Measurements from ENCODE around the gene RPGRIP1L. TPM values are rescaled to one million over a fixed set of nuclear protein-coding genes. Genes with fewer than 3 reads are reported as not detected.

Gene RPGRIP1L
- total and polyA plus RNA-seq, 4 experiments from 2014 or later, result 1.3 to 4.3 (median 3.9) TPM

GRCh38 chr16:53664724-53665345 is 38.8 kb downstream of the RPGRIP1L start:
- POLR2A ChIA-PET (ENCODE audit: partially characterized antibody), result no interaction called here
- no peak for DNase-seq

GRCh38 chr16:53662072-53662471 is 41.6 kb downstream of the RPGRIP1L start:
- Mint-ChIP-seq H3K27ac (no peak overlapping the region), H3K36me3 (peaks cover 2 to 11% of the 10 kb centered on the region in 2 donors), H3K4me1 (peaks cover 0 to 7% (median 3%) of the 10 kb centered on the region in 4 donors), H3K9me3 (no peaks in the 10 kb centered on the region), H3K4me3 (no peak overlapping the region), H3K27me3 (no peaks in the 10 kb centered on the region)
- ChIA-PET POLR2A (ENCODE audit: partially characterized antibody) (no interaction called here), CTCF (ENCODE audit: partially characterized antibody) (no interaction called here)
- no peak for DNase-seq
- Histone ChIP-seq H3K4me3 (ENCODE audit: low read length in 2 of 2) (no peak overlapping the region), H3K4me1 (ENCODE audit: insufficient read depth, low read length) (no peaks in the 10 kb centered on the region), H3K27me3 (ENCODE audit: insufficient read depth, low read length) (no peaks in the 10 kb centered on the region), H3K27ac (ENCODE audit: low read depth, low read length) (no peak overlapping the region), H3K9me3 (ENCODE audit: control insufficient read depth in 1 of 2, low read length in 2 of 2) (no peaks in the 10 kb centered on the region), H3K36me3 (ENCODE audit: insufficient read depth, low read length) (no peaks in the 10 kb centered on the region)
- intact Hi-C loops (cut with micrococcal nuclease), result no loop called here

More at GRCh38 chr16:53664724-53665345, 38.8 kb downstream of the RPGRIP1L start:
- CTCF ChIA-PET (ENCODE audit: partially characterized antibody), result no interaction called here
- intact Hi-C loops (cut with micrococcal nuclease), result no loop called here
- Mint-ChIP-seq H3K27me3 (no peaks in the 10 kb centered on the region), H3K9me3 (no peaks in the 10 kb centered on the region), H3K27ac (no peak overlapping the region), H3K36me3 (peaks cover 0 to 7% of the 10 kb centered on the region in 2 donors), H3K4me1 (peaks cover 0 to 7% (median 3%) of the 10 kb centered on the region in 4 donors), H3K4me3 (no peak overlapping the region)
- no peaks in the 10 kb centered on the region for H3K27me3 ChIP-seq (ENCODE audit: insufficient read depth, low read length)
- H3K4me1 ChIP-seq (ENCODE audit: insufficient read depth, low read length), result no peaks in the 10 kb centered on the region
- no peaks in the 10 kb centered on the region for H3K36me3 ChIP-seq (ENCODE audit: insufficient read depth, low read length)
- H3K4me3 ChIP-seq (ENCODE audit: low read length in 2 of 2), result no peak overlapping the region
- H3K9me3 ChIP-seq (ENCODE audit: control insufficient read depth in 1 of 2, low read length in 2 of 2), result no peaks in the 10 kb centered on the region
- no peak overlapping the region for H3K27ac ChIP-seq (ENCODE audit: low read depth, low read length)

- Mint-ChIP-seq H3K4me1 (no peaks in the 10 kb centered on the region), H3K36me3 (peaks cover 9 to 30% of the 10 kb centered on the region in 2 donors), H3K27ac (no peak overlapping the region), H3K9me3 (no peaks in the 10 kb centered on the region), H3K27me3 (no peaks in the 10 kb centered on the region), H3K4me3 (no peak overlapping the region)
- CTCF ChIA-PET (ENCODE audit: partially characterized antibody), result interaction anchor here (1.3 kb wide), 1 partner anchor 105 kb away, joined by 3 read pairs; no protein-coding TSS in a partner anchor
- Histone ChIP-seq H3K27ac (ENCODE audit: low read depth, low read length) (no peak overlapping the region), H3K9me3 (ENCODE audit: control insufficient read depth in 1 of 2, low read length in 2 of 2) (no peaks in the 10 kb centered on the region), H3K4me3 (ENCODE audit: low read length in 2 of 2) (no peak overlapping the region), H3K27me3 (ENCODE audit: insufficient read depth, low read length) (no peaks in the 10 kb centered on the region), H3K4me1 (ENCODE audit: insufficient read depth, low read length) (no peaks in the 10 kb centered on the region), H3K36me3 (ENCODE audit: insufficient read depth, low read length) (no peaks in the 10 kb centered on the region)
- POLR2A ChIA-PET (ENCODE audit: partially characterized antibody), result no interaction called here
- DNase-seq, result no peak
- intact Hi-C loops (cut with micrococcal nuclease), result no loop called here
Measured at GRCh38 chr16:53654946-53655345, 48.7 kb downstream of the RPGRIP1L start.

- intact Hi-C loops (cut with micrococcal nuclease), result no loop called here
- H3K9me3 Mint-ChIP-seq, result peaks cover 0 to 2% (median 0%) of the 10 kb centered on the region in 8 donors
- H3K9me3 ChIP-seq (ENCODE audit: control insufficient read depth in 1 of 2, low read length in 2 of 2), result no peaks in the 10 kb centered on the region
- H3K4me3 Mint-ChIP-seq, result no peak overlapping the region
- ChIA-PET POLR2A (ENCODE audit: partially characterized antibody) (no interaction called here), CTCF (ENCODE audit: partially characterized antibody) (no interaction called here)
- H3K27me3 ChIP-seq (ENCODE audit: insufficient read depth, low read length), result no peaks in the 10 kb centered on the region
- H3K27ac ChIP-seq (ENCODE audit: low read depth, low read length), result no peak overlapping the region
- no peaks in the 10 kb centered on the region for H3K4me1 Mint-ChIP-seq
- no peaks in the 10 kb centered on the region for H3K27me3 Mint-ChIP-seq
- H3K27ac Mint-ChIP-seq, result peak overlapping the region in 1 of 7 donors; percentile 72
- DNase-seq, result no peak
- H3K36me3 ChIP-seq (ENCODE audit: insufficient read depth, low read length), result no peaks in the 10 kb centered on the region
- H3K36me3 Mint-ChIP-seq, result peaks cover 18 to 38% of the 10 kb centered on the region in 2 donors
- no peak overlapping the region for H3K4me3 ChIP-seq (ENCODE audit: low read length in 2 of 2)
- no peaks in the 10 kb centered on the region for H3K4me1 ChIP-seq (ENCODE audit: insufficient read depth, low read length)
Measured at GRCh38 chr16:53651357-53651756, 52.3 kb downstream of the RPGRIP1L start.

- H3K36me3 ChIP-seq (ENCODE audit: insufficient read depth, low read length), result no peaks in the 10 kb centered on the region
- H3K27me3 ChIP-seq (ENCODE audit: insufficient read depth, low read length), result no peaks in the 10 kb centered on the region
- H3K36me3 Mint-ChIP-seq, result peaks cover 35 to 48% of the 10 kb centered on the region in 2 donors
- no peak for DNase-seq
- no peaks in the 10 kb centered on the region for H3K4me1 Mint-ChIP-seq
- peaks cover 6 to 28% (median 22%) of the 10 kb centered on the region in 8 donors for H3K9me3 Mint-ChIP-seq
- H3K27ac ChIP-seq (ENCODE audit: low read depth, low read length), result no peak overlapping the region
- no peaks in the 10 kb centered on the region for H3K9me3 ChIP-seq (ENCODE audit: control insufficient read depth in 1 of 2, low read length in 2 of 2)
- no peaks in the 10 kb centered on the region for H3K27me3 Mint-ChIP-seq
- intact Hi-C loops (cut with micrococcal nuclease), result no loop called here
- H3K4me3 Mint-ChIP-seq, result no peak overlapping the region
- no peak overlapping the region for H3K27ac Mint-ChIP-seq
- no peak overlapping the region for H3K4me3 ChIP-seq (ENCODE audit: low read length in 2 of 2)
- ChIA-PET CTCF (ENCODE audit: partially characterized antibody) (no interaction called here), POLR2A (ENCODE audit: partially characterized antibody) (no interaction called here)
- H3K4me1 ChIP-seq (ENCODE audit: insufficient read depth, low read length), result no peaks in the 10 kb centered on the region
Measured at GRCh38 chr16:53646506-53646905, 57.2 kb downstream of the RPGRIP1L start.

- Mint-ChIP-seq H3K4me1 (no peaks in the 10 kb centered on the region), H3K9me3 (peaks cover 6 to 28% (median 22%) of the 10 kb centered on the region in 8 donors), H3K27me3 (no peaks in the 10 kb centered on the region), H3K27ac (no peak overlapping the region), H3K36me3 (peaks cover 39 to 60% of the 10 kb centered on the region in 2 donors), H3K4me3 (no peak overlapping the region)
- intact Hi-C loops (cut with micrococcal nuclease), result no loop called here
- no peaks in the 10 kb centered on the region for H3K9me3 ChIP-seq (ENCODE audit: control insufficient read depth in 1 of 2, low read length in 2 of 2)
- no peak for DNase-seq
- CTCF ChIA-PET (ENCODE audit: partially characterized antibody), result interaction anchor here (0.7 kb wide), 1 partner anchor 29 kb away, joined by 4 read pairs; no protein-coding TSS in a partner anchor
- POLR2A ChIA-PET (ENCODE audit: partially characterized antibody), result no interaction called here
- no peaks in the 10 kb centered on the region for H3K27me3 ChIP-seq (ENCODE audit: insufficient read depth, low read length)
- no peaks in the 10 kb centered on the region for H3K4me1 ChIP-seq (ENCODE audit: insufficient read depth, low read length)
- H3K36me3 ChIP-seq (ENCODE audit: insufficient read depth, low read length), result no peaks in the 10 kb centered on the region
- H3K27ac ChIP-seq (ENCODE audit: low read depth, low read length), result no peak overlapping the region
- no peak overlapping the region for H3K4me3 ChIP-seq (ENCODE audit: low read length in 2 of 2)
Measured at GRCh38 chr16:53643474-53643873, 60.2 kb downstream of the RPGRIP1L start.

- ChIA-PET CTCF (ENCODE audit: partially characterized antibody) (no interaction called here), POLR2A (ENCODE audit: partially characterized antibody) (no interaction called here)
- H3K36me3 Mint-ChIP-seq, result peaks cover 36 to 55% of the 10 kb centered on the region in 2 donors
Measured at GRCh38 chr16:53642094-53642493, 61.6 kb downstream of the RPGRIP1L start.

More at GRCh38 chr16:53642094-53642493, 61.6 kb downstream of the RPGRIP1L start:
- H3K4me1 ChIP-seq (ENCODE audit: insufficient read depth, low read length), result no peaks in the 10 kb centered on the region
- no peak overlapping the region for H3K27ac ChIP-seq (ENCODE audit: low read depth, low read length)
- no peaks in the 10 kb centered on the region for H3K27me3 Mint-ChIP-seq
- no peaks in the 10 kb centered on the region for H3K9me3 ChIP-seq (ENCODE audit: control insufficient read depth in 1 of 2, low read length in 2 of 2)
- H3K27me3 ChIP-seq (ENCODE audit: insufficient read depth, low read length), result no peaks in the 10 kb centered on the region
- H3K36me3 ChIP-seq (ENCODE audit: insufficient read depth, low read length), result no peaks in the 10 kb centered on the region
- no peak overlapping the region for H3K27ac Mint-ChIP-seq
- H3K4me3 ChIP-seq (ENCODE audit: low read length in 2 of 2), result no peak overlapping the region
- intact Hi-C loops (cut with micrococcal nuclease), result no loop called here
- no peak for DNase-seq
- no peaks in the 10 kb centered on the region for H3K4me1 Mint-ChIP-seq
- H3K9me3 Mint-ChIP-seq, result peaks cover 6 to 28% (median 22%) of the 10 kb centered on the region in 8 donors
- H3K4me3 Mint-ChIP-seq, result no peak overlapping the region

Data from CD4-positive, alpha-beta memory T cell (primary cell).